ENCODE results near the gene NTSR1. TPM values are rescaled to one million over a fixed set of nuclear protein-coding genes. Genes with fewer than 3 reads are reported as not detected.

The NTSR1 gene
- total RNA-seq, 1 experiment from 2014 or later = 0.98 TPM

DNA sequence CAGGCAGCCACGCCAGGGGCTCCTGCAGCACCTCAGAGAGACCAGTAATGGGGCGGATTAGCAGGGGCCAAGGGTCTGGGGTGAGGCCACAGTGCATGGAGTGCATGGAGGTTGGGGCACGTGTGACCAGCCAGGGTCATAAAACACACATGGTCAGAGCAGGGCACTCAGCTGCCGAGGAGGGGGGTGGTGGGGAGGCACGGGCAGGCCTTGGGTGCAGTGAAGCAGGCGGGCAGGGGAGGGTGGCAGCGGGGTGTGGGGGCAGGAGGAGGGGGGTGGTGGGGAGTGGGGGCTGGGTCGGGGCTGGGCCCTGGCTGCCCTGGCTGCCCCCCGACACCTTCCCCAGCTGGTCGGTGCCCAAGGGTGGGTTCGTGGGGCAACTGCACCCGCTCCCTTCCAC lies 23.7 kb upstream of the NTSR1 start:
- no peak overlapping the region for H2AFZ ChIP-seq
- ChIA-PET POLR2A (ENCODE audit: unreplicated experiment) (no interaction called here), CTCF (no interaction called here)
- H3K79me2 ChIP-seq (ENCODE audit: low read depth) = no peaks in the 10 kb centered on the region
- DNase-seq = no peak
- H3K4me3 ChIP-seq = no peak overlapping the region
- no peaks in the 10 kb centered on the region for H3K9me2 ChIP-seq (ENCODE audit: insufficient read depth)
- no peak overlapping the region for H3K4me2 ChIP-seq
- no peaks in the 10 kb centered on the region for H4K20me1 ChIP-seq (ENCODE audit: insufficient read depth)
- 0 out of 2 replicates have a peak, but pooled peaks cover 7% of the 10 kb centered on the region for H3K4me1 ChIP-seq (replicated peaks; ENCODE audit: insufficient read depth)
- no peak overlapping the region for H3K27ac ChIP-seq
- intact Hi-C loops (cut with micrococcal nuclease; ENCODE audit: unreplicated experiment) = loop anchor here (5.0 kb wide), 1 partner anchor 107 kb away; no protein-coding TSS in a partner anchor
- peaks cover 5% of the 10 kb centered on the region; the same call in 1 of the 2 replicates for H3K9me3 ChIP-seq (ENCODE audit: insufficient read depth, low read depth)
- TF ChIP-seq, protein P1, sequence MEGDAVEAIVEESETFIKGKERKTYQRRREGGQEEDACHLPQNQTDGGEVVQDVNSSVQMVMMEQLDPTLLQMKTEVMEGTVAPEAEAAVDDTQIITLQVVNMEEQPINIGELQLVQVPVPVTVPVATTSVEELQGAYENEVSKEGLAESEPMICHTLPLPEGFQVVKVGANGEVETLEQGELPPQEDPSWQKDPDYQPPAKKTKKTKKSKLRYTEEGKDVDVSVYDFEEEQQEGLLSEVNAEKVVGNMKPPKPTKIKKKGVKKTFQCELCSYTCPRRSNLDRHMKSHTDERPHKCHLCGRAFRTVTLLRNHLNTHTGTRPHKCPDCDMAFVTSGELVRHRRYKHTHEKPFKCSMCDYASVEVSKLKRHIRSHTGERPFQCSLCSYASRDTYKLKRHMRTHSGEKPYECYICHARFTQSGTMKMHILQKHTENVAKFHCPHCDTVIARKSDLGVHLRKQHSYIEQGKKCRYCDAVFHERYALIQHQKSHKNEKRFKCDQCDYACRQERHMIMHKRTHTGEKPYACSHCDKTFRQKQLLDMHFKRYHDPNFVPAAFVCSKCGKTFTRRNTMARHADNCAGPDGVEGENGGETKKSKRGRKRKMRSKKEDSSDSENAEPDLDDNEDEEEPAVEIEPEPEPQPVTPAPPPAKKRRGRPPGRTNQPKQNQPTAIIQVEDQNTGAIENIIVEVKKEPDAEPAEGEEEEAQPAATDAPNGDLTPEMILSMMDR (conservative IDR thresholded peaks at IDR 0.05) = no peak
- no peak for TF ChIP-seq EZH2 (IDR thresholded peaks at IDR 0.05; ENCODE audit: low read depth)
- H3K36me3 ChIP-seq (ENCODE audit: low read depth) = no peaks in the 10 kb centered on the region
- no TSS peak for BruUV-seq (replicated peaks)
- peaks cover 6% of the 10 kb centered on the region; the same call in 1 of the 2 replicates for H3F3A ChIP-seq (ENCODE audit: insufficient read depth, low read depth)
- no peaks in the 10 kb centered on the region for H3K27me3 ChIP-seq (ENCODE audit: insufficient read depth, low read depth)

DNA sequence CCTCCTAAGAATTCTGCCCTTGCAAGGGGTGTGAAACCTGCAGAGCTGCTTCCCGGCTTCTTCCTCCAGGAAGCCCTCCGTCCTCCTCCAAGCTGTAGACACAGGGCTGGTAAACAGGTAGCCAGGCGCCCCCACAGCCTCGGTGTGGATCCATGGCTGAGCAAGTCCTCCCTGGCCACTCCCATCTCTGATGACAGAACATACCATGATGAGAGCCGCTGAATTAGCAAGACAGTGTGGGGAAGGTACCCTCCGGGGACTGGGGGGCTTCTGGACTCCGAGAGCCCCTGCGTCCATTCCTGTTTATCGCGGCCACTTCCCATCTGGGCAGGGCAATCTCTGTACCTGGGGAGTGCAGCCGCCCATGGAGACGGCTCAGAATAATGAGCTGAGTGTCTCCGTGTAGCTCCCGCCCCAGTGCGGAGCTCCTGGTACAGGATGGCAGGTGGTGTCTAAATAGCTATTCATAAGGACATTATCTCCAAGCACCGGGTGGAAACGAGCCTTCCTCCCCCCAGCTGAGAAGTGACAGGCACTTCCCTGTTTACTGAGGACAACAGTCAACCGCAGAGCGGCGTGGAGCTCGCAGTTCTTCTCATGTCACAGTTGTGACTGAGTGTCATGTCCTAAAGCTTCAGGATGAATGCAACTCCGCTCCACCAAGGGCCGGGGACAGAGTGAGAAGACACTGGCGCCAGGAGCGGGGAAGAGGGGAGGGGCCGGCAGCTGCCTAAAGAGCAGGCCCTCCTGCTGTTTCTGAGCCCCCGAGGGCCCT lies 22.7 kb upstream of the NTSR1 start:
- peaks cover 6% of the 10 kb centered on the region; the same call in 1 of the 2 replicates for H3F3A ChIP-seq (ENCODE audit: insufficient read depth, low read depth)
- POLR2A ChIA-PET (ENCODE audit: unreplicated experiment) = no interaction called here
- H3K4me1 ChIP-seq (replicated peaks; ENCODE audit: insufficient read depth) = 0 out of 2 replicates have a peak, but pooled peaks cover 7% of the 10 kb centered on the region
- no peaks in the 10 kb centered on the region for H3K9me2 ChIP-seq (ENCODE audit: insufficient read depth)
- DNase-seq = no peak
- H3K36me3 ChIP-seq (ENCODE audit: low read depth) = no peaks in the 10 kb centered on the region
- H2AFZ ChIP-seq = no peak overlapping the region
- CTCF ChIA-PET = no interaction called here
- intact Hi-C loops (cut with micrococcal nuclease; ENCODE audit: unreplicated experiment) = loop anchor here (5.0 kb wide), 1 partner anchor 106 kb away; no protein-coding TSS in a partner anchor
- H3K79me2 ChIP-seq (ENCODE audit: low read depth) = no peaks in the 10 kb centered on the region
- BruUV-seq (replicated peaks) = no TSS peak
- H3K9me3 ChIP-seq (ENCODE audit: insufficient read depth, low read depth) = no peaks in the 10 kb centered on the region
- H4K20me1 ChIP-seq (ENCODE audit: insufficient read depth) = no peaks in the 10 kb centered on the region
- H3K27ac ChIP-seq = no peak overlapping the region
- no peak for TF ChIP-seq EZH2 (IDR thresholded peaks at IDR 0.05; ENCODE audit: low read depth)
- TF ChIP-seq, protein P1 (conservative IDR thresholded peaks at IDR 0.05) = no peak
- no peak overlapping the region for H3K4me3 ChIP-seq
- no peak overlapping the region for H3K4me2 ChIP-seq
- no peaks in the 10 kb centered on the region for H3K27me3 ChIP-seq (ENCODE audit: insufficient read depth, low read depth)

DNA sequence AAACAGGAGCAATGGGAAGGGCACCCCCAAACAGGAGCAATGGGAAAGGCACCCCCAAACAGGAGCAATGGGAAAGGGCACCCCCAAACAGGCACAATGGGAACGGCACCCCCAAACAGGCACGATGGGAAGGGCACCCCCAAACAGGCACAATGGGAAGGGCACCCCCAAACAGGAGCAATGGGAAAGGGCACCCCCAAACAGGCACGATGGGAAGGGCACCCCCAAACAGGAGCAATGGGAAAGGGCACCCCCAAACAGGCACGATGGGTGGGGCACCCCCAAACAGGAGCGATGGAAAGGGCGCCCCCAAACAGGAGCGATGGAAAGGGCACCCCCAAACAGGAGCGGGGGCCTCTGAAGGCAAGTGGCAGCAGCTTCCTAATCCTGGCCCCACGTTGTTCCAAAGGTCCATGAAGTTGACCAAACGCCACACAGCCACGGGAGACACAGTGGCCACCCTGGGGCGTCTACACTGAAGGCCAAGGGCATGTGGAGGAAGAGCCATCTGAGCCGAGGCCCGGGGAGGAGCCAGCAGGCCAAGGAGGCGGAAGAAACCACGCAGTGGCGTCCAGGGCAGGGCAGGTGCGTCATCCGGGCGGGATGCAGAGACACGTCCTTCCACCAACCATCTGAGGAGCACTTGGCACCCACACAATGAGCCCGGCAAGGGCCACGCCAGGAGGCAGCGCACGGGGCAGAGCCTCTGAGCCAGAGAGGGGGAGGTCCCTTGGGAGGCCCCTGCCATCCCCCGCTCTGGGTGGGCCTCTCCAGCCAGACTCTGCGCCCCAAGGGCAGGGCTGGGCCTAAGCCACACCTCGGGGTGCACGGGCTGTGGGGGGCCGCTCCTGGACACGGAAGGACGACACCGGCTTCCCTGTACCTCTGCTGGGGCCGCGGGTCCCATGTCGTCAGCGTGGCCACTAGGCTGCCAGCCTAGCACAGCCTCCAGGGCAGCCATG lies 21.5 kb upstream of the NTSR1 start:
- H3K4me3 ChIP-seq = no peak overlapping the region
- no peaks in the 10 kb centered on the region for H4K20me1 ChIP-seq (ENCODE audit: insufficient read depth)
- no TSS peak for BruUV-seq (replicated peaks)
- no peak for TF ChIP-seq EZH2 (IDR thresholded peaks at IDR 0.05; ENCODE audit: low read depth)
- intact Hi-C loops (cut with micrococcal nuclease; ENCODE audit: unreplicated experiment) = loop anchor here (5.0 kb wide), 1 partner anchor 105 kb away; no protein-coding TSS in a partner anchor
- H3K4me1 ChIP-seq (replicated peaks; ENCODE audit: insufficient read depth) = 0 out of 2 replicates have a peak, but pooled peaks cover 7% of the 10 kb centered on the region
- H3K27me3 ChIP-seq (ENCODE audit: insufficient read depth, low read depth) = no peaks in the 10 kb centered on the region
- H3K79me2 ChIP-seq (ENCODE audit: low read depth) = no peaks in the 10 kb centered on the region
- no peak overlapping the region for H3K27ac ChIP-seq
- H3K36me3 ChIP-seq (ENCODE audit: low read depth) = no peaks in the 10 kb centered on the region
- no peak overlapping the region for H2AFZ ChIP-seq
- H3F3A ChIP-seq (ENCODE audit: insufficient read depth, low read depth) = peaks cover 6% of the 10 kb centered on the region; the same call in 1 of the 2 replicates
- ChIA-PET POLR2A (ENCODE audit: unreplicated experiment) (no interaction called here), CTCF (interaction anchor here (0.5 kb wide), 1 partner anchor 184 kb away, joined by 8 read pairs; no protein-coding TSS in a partner anchor)
- no peaks in the 10 kb centered on the region for H3K9me3 ChIP-seq (ENCODE audit: insufficient read depth, low read depth)
- no peak overlapping the region for H3K4me2 ChIP-seq
- peak in 1 of 2 experiments; percentile 72 for DNase-seq
- no peaks in the 10 kb centered on the region for H3K9me2 ChIP-seq (ENCODE audit: insufficient read depth)

Data from PC-9 (cell line).